Stomach smooth muscle (tissue), 2 donors: ENCODE results near the gene RSPH1.
"Not testable (repeated sequence)": the region's sequence is repeated elsewhere in the genome, so short reads cannot be mapped to it uniquely, and the experiment has no call there.

Experiments
- H3K27ac ChIP-seq: one replicate; pipeline ENCODE4 v1.7.0; 2013; ENCODE audit warnings: mild to moderate bottlenecking, low read length, inconsistent platforms
- H3K27me3 ChIP-seq, 2 donors: one replicate each; pipeline ENCODE4 v1.7.0; 2013; ENCODE audit warnings: low read length in 2 of 2; ENCODE audit not compliant: insufficient read depth in 2 of 2, control insufficient read depth in 1 of 2
- H3K36me3 ChIP-seq, 2 donors: one replicate each; pipeline ENCODE4 v1.7.0; 2013; ENCODE audit warnings: low read length in 2 of 2; ENCODE audit not compliant: control insufficient read depth in 2 of 2, insufficient read depth in 2 of 2
- H3K4me1 ChIP-seq: one replicate; pipeline ENCODE4 v1.7.0; 2013; ENCODE audit warnings: low read length; ENCODE audit not compliant: control insufficient read depth, insufficient read depth
- H3K4me3 ChIP-seq, 2 donors: one replicate each; pipeline ENCODE4 v1.7.0; 2013; ENCODE audit warnings: low read length in 2 of 2
- H3K9ac ChIP-seq, 2 donors: one replicate each; pipeline ENCODE4 v1.7.0; 2013; ENCODE audit warnings: low read length in 2 of 2, mild to moderate bottlenecking in 1 of 2
- H3K9me3 ChIP-seq, 2 donors: one replicate each; pipeline ENCODE4 v1.7.0; 2013; ENCODE audit warnings: low read length in 2 of 2; ENCODE audit not compliant: control insufficient read depth in 2 of 2
- donor health status: healthy.
- donor health status: Pancreatic carcinoma.

The RSPH1 gene

DNA sequence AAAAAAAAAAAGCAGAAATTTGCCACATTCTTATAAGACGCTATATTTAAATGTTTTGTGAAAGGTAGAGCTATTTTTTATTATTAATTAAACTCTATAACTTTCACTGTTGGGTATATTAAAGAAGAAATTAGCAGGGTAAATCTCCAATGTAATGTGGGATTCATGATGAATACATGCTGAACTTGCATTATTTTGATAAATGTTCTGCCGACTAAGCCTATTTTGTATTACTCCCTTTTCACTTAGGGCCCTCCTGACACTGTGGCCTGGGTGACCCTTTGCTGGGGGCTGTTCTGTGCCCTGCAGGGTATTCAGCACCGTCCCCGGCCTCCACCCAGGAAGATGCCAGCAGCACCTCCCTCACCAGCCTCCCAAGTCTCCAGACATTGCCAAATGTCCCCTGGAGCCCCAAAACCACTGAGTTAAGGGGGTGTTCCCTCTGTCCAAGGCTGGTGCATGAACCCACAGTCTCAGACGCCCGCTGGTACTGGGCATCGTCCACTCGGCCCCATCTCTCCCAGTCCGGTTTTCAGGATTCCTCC is 22.5 kb downstream of the RSPH1 start:
- H3K4me3 ChIP-seq: no peak overlapping the region
- H3K9me3 ChIP-seq: no peaks in the 10 kb centered on the region
- H3K36me3 ChIP-seq: no peaks in the 10 kb centered on the region
- H3K9ac ChIP-seq: no peak overlapping the region
- H3K4me1 ChIP-seq: no peaks in the 10 kb centered on the region
- no peak overlapping the region for H3K27ac ChIP-seq
- peaks cover 0 to 3% of the 10 kb centered on the region in 2 donors for H3K27me3 ChIP-seq

DNA sequence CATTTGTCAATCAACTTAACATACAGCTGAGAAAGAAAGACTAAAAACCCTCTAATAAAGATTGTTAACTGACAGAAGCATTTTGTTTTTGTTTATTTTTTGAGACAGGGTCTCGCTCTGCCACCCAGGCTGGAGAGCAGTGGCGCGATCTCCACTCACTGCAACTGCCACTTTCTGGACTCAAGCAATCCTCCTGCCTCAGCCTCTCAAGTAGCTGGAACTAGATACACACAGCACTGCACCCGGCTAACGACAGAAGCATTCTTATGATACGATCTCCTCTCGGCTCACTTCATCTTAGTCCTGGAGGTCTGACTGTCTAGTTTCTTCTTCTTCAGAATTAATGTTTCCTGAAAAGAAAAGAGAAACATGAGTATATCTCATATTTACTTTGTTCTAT is 23.5 kb downstream of the RSPH1 start:
- Histone ChIP-seq H3K9me3 (no peaks in the 10 kb centered on the region), H3K36me3 (no peaks in the 10 kb centered on the region), H3K9ac (no peak overlapping the region), H3K27me3 (peaks cover 0 to 3% of the 10 kb centered on the region in 2 donors), H3K27ac (no peak overlapping the region), H3K4me1 (no peaks in the 10 kb centered on the region), H3K4me3 (no peak overlapping the region)

- no peaks in the 10 kb centered on the region for H3K9me3 ChIP-seq
- no peak overlapping the region for H3K27ac ChIP-seq
- peaks cover 0 to 3% of the 10 kb centered on the region in 2 donors for H3K27me3 ChIP-seq
- no peak overlapping the region for H3K9ac ChIP-seq
- no peaks in the 10 kb centered on the region for H3K4me1 ChIP-seq
- no peaks in the 10 kb centered on the region for H3K36me3 ChIP-seq
- H3K4me3 ChIP-seq: no peak overlapping the region
Measured at GRCh38 chr21:42471716-42472330, 24.2 kb downstream of the RSPH1 start.

- no peak overlapping the region for H3K9ac ChIP-seq
- no peaks in the 10 kb centered on the region for H3K36me3 ChIP-seq
- H3K4me1 ChIP-seq: no peaks in the 10 kb centered on the region
- no peak overlapping the region for H3K27ac ChIP-seq
- H3K27me3 ChIP-seq: no peaks in the 10 kb centered on the region
- no peak overlapping the region for H3K4me3 ChIP-seq
- H3K9me3 ChIP-seq: no peaks in the 10 kb centered on the region
Measured at GRCh38 chr21:42471206-42471605, 24.8 kb downstream of the RSPH1 start.

DNA sequence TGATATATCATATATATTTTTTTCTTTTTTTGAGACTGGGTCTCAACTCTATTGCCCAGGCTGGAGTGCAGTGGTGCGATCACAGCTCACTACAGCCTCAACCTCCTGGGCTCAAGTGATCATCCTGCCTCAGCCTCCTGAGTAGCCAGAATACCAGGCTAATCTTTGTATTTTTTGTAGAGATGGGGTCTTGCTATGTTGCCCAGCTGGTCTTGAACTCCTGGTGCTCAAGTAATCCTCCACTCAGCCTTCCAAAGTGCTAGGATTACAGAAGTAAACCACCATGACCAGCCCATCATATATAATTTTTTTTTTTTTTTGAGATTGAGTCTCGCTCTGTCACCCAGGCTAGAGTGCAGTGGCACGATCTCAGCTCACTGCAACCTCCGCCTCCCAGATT is 26.3 kb downstream of the RSPH1 start:
- not testable (repeated sequence) for H3K36me3 ChIP-seq, H3K4me1 ChIP-seq

DNA sequence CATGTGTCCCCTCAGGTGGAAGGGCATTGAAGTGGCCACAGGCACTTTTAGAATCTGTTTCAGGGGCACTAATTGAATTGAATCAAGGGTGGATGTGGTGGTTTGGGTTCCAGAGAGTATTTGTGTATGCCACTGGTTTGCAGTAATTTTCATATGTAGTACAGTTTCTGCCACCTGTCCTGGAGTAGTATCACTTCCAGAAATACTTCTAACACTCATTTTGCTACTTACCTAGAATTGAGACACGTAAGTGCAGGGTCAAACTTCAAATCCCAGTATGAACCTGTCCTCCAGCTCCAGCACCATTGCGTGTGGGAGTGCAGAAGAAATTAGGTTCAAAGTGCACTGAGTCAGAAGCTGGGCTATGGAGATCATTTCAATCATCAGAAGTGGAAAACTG is 26.8 kb downstream of the RSPH1 start:
- no peak overlapping the region for H3K27ac ChIP-seq
- no peak overlapping the region for H3K9ac ChIP-seq
- H3K4me1 ChIP-seq: no peaks in the 10 kb centered on the region
- no peaks in the 10 kb centered on the region for H3K27me3 ChIP-seq
- no peaks in the 10 kb centered on the region for H3K9me3 ChIP-seq
- no peaks in the 10 kb centered on the region for H3K36me3 ChIP-seq
- no peak overlapping the region for H3K4me3 ChIP-seq

More for the DNA sequence above, 26.3 kb downstream of the RSPH1 start:
- not testable (repeated sequence) for H3K27me3 ChIP-seq, H3K27ac ChIP-seq, H3K9me3 ChIP-seq, H3K9ac ChIP-seq, H3K4me3 ChIP-seq

DNA sequence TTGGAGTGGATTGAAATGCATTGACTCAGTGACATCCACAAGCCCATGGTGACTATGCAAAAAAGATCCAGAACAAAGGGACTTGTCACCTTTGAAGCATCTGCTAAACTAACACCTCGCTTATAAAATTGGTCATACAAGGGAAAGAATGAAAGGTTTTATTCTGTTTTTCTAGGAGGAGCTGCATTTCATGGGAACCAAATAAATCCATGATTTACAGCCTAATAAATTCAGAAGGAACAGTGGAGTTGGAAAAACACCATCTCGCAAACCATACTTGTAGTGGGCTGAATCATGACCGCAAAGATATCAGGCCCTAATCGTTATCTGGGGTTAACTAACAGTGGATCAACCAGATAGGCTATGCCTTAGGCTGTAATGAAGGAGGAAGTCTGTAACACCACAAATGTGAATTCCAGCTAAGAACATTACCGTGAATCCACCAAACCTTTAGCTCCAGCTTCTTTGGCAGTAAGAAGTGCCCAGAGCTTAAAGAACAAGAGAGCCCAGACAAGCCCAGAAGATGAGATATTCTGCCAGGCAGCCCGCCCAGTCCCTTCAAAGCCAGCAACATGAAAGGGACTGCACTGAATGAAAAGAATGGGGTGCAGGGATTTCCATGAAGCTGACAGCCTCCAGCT is 27.4 kb downstream of the RSPH1 start:
- no peak overlapping the region for H3K27ac ChIP-seq
- H3K27me3 ChIP-seq: no peaks in the 10 kb centered on the region
- no peaks in the 10 kb centered on the region for H3K9me3 ChIP-seq
- H3K4me3 ChIP-seq: no peak overlapping the region
- no peaks in the 10 kb centered on the region for H3K36me3 ChIP-seq
- no peak overlapping the region for H3K9ac ChIP-seq
- H3K4me1 ChIP-seq: no peaks in the 10 kb centered on the region

DNA sequence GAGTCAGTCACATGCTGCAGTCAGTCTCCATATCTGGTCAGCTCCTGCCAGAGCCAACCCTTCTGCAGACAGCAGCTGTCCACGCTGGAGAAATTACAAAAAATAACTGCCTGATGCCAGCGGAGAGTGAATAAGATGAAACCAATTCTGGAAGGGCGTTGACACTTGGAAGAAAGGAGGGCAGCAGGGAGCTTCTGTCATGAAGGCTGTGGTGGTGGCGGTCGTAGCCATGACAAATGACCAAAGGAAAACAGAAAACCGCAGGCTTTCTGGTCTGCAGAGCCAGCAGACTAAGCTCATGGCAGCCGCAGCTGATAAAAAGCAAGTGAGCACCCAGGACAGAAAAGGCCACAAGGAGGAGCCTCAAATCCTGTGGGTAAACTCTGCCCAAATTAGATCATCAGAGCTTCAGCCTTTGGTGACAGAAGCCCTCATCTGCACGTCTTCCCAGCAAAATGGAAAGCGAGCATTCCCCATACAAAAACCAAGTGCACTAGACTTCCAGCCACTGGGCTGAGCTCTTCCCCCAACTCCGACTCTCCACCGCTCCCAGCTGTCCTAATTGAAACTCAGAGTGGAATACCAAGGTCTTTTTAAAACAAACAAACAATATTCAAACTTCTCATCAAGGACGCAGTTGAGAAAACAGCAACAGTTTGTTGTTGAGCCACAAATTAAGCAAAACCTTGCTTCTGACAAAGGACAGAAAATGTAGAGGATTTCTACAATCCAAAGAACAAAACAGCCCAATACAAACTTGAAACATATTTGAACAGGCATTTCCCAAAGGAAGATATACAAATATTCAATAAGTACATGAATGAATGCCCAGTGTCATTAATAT is 28.7 kb downstream of the RSPH1 start:
- no peaks in the 10 kb centered on the region for H3K4me1 ChIP-seq
- H3K27me3 ChIP-seq: no peaks in the 10 kb centered on the region
- no peaks in the 10 kb centered on the region for H3K9me3 ChIP-seq
- H3K27ac ChIP-seq: no peak overlapping the region
- peak overlapping the region; percentile 16 to 40 for H3K4me3 ChIP-seq
- no peak overlapping the region for H3K9ac ChIP-seq
- H3K36me3 ChIP-seq: no peaks in the 10 kb centered on the region

- H3K9ac ChIP-seq: no peak overlapping the region
- H3K9me3 ChIP-seq: no peaks in the 10 kb centered on the region
- no peaks in the 10 kb centered on the region for H3K4me1 ChIP-seq
- no peaks in the 10 kb centered on the region for H3K27me3 ChIP-seq
- no peak overlapping the region for H3K27ac ChIP-seq
- no peaks in the 10 kb centered on the region for H3K36me3 ChIP-seq
- H3K4me3 ChIP-seq: no peak overlapping the region
Measured at GRCh38 chr21:42466700-42467099, 29.3 kb downstream of the RSPH1 start.

DNA sequence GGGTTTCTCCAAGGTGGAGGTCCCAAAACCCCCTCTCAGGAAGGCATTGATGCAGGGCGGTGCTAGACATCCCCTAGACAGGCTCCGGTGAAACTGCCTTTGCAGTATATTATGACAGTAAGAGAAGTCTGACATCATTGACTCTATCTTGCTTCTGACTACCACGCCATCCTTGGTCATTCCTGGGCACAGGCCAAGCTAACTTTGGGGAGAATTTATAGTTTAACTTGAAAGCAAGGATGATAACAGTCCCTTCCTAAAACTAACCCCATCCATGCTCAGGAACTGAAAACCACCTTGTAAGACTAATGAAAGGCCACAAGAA is 30.3 kb downstream of the RSPH1 start:
- no peaks in the 10 kb centered on the region for H3K9me3 ChIP-seq
- H3K27ac ChIP-seq: no peak overlapping the region
- no peaks in the 10 kb centered on the region for H3K36me3 ChIP-seq
- no peaks in the 10 kb centered on the region for H3K27me3 ChIP-seq
- H3K4me3 ChIP-seq: no peak overlapping the region
- no peak overlapping the region for H3K9ac ChIP-seq
- H3K4me1 ChIP-seq: no peaks in the 10 kb centered on the region
